Kidney epithelial cell (primary cell): ENCODE measurements around the gene SMAD2. TPM values are rescaled to one million over a fixed set of nuclear protein-coding genes. Genes with fewer than 3 reads are reported as not detected.

Source experiments
- DNase-seq: peaks from one replicate; pipeline ENCODE4 v3.0.0-alpha.2; 2010; ENCODE audit warnings: low read depth
- H3K27me3 ChIP-seq: 2 replicates; pipeline ENCODE4 v1.6.0; 2011; ENCODE audit warnings: low read length; ENCODE audit not compliant: control insufficient read depth, insufficient read depth
- H3K36me3 ChIP-seq: 2 replicates; pipeline ENCODE4 v1.5.1; 2011; ENCODE audit warnings: low read length; ENCODE audit not compliant: control insufficient read depth, insufficient read depth
- H3K4me3 ChIP-seq: 2 replicates; pipeline ENCODE4 v1.5.1; 2011; ENCODE audit warnings: low read depth, mild to moderate bottlenecking, control low read depth, low read length
- CTCF ChIP-seq: IDR thresholded peaks from 2 replicates; pipeline ENCODE4 v1.5.1; 2011; ENCODE audit warnings: mild to moderate bottlenecking, moderate library complexity, low read length, control low read depth, inconsistent platforms; ENCODE audit not compliant: insufficient read depth, poor library complexity, severe bottlenecking
- total RNA-seq: library from RNA; depleted of rRNA; stranded (reverse); fragments of >200 nt; gene quantifications from 2 replicates; pipeline ENCODE4 v1.2.3, GENCODE V29; 2015

The SMAD2 gene
- total RNA-seq, 1 donor from 2014 or later: 122 TPM

- TF ChIP-seq CTCF: no peak
- Histone ChIP-seq H3K4me3 (no peak overlapping the region), H3K36me3 (no peaks in the 10 kb centered on the region), H3K27me3 (no peaks in the 10 kb centered on the region)
- DNase-seq: no peak
These were observed 58.0 kb downstream of the SMAD2 start for GRCh38 chr18:47872426-47872825.

GRCh38 chr18:47871288-47871687 is 59.2 kb downstream of the SMAD2 start:
- no peak overlapping the region for H3K4me3 ChIP-seq
- no peaks in the 10 kb centered on the region for H3K36me3 ChIP-seq
- TF ChIP-seq CTCF: no peak
- no peaks in the 10 kb centered on the region for H3K27me3 ChIP-seq
- no peak for DNase-seq

- no peak for DNase-seq
- Histone ChIP-seq H3K36me3 (no peaks in the 10 kb centered on the region), H3K27me3 (no peaks in the 10 kb centered on the region), H3K4me3 (no peak overlapping the region)
- TF ChIP-seq CTCF: no peak
These were observed 59.9 kb downstream of the SMAD2 start for GRCh38 chr18:47870605-47871004.

- Histone ChIP-seq H3K27me3 (no peaks in the 10 kb centered on the region), H3K4me3 (no peak overlapping the region), H3K36me3 (no peaks in the 10 kb centered on the region)
- no peak for TF ChIP-seq CTCF
- no peak for DNase-seq
These were observed 61.7 kb downstream of the SMAD2 start for GRCh38 chr18:47868744-47869143.

- Histone ChIP-seq H3K36me3 (no peaks in the 10 kb centered on the region), H3K4me3 (no peak overlapping the region), H3K27me3 (no peaks in the 10 kb centered on the region)
- DNase-seq: no peak
- no peak for TF ChIP-seq CTCF
These were observed 65.3 kb downstream of the SMAD2 start for GRCh38 chr18:47865183-47865582.

GRCh38 chr18:47863041-47863440 is 67.4 kb downstream of the SMAD2 start:
- Histone ChIP-seq H3K4me3 (no peak overlapping the region), H3K27me3 (no peaks in the 10 kb centered on the region), H3K36me3 (peaks cover 1% of the 10 kb centered on the region)
- no peak for DNase-seq
- no peak for TF ChIP-seq CTCF
